SK-N-SH treated with all-trans-retinoic acid at 6 μM for 48 hours (cell line): Measurements from ENCODE around the gene ZMIZ1.

Source experiments
- ATAC-seq: fragments of 200-7000 bp; cut with Tn5 transposase; 3 replicates; pipeline ENCODE4 v1.9.1; 2020; ENCODE audit warnings: mild to moderate bottlenecking, moderate library complexity
- ARNTL ChIP-seq: fragments of 450-650 bp; formaldehyde crosslinking; IDR thresholded peaks from 2 replicates; pipeline ENCODE4 v1.5.0; 2020; ENCODE audit warnings: low read depth, mild to moderate bottlenecking, moderate library complexity, borderline replicate concordance
- BACH2 ChIP-seq: fragments of 250-450 bp; sonication (Bioruptor Pico); IDR thresholded peaks from 2 replicates; pipeline ENCODE4 v1.9.0; 2021; ENCODE audit warnings: mild to moderate bottlenecking, borderline replicate concordance
- CSDC2 ChIP-seq: fragments of 250-450 bp; sonication (Bioruptor Pico); IDR thresholded peaks from 2 replicates; pipeline ENCODE4 v1.5.0; 2020; ENCODE audit warnings: mild to moderate bottlenecking, moderate library complexity
- ESRRG ChIP-seq: fragments of 250-450 bp; sonication (Bioruptor Pico); IDR thresholded peaks from 2 replicates; pipeline ENCODE4 v1.6.1; 2021; ENCODE audit warnings: mild to moderate bottlenecking
- GLIS3 ChIP-seq: fragments of 250-450 bp; sonication (Bioruptor Pico); IDR thresholded peaks from 2 replicates; pipeline ENCODE4 v1.5.0; 2020; ENCODE audit warnings: mild to moderate bottlenecking, moderate library complexity
- ISL1 ChIP-seq: fragments of 250-450 bp; sonication (Bioruptor Pico); IDR thresholded peaks from 2 replicates; pipeline ENCODE4 v2.1.2; 2022; ENCODE audit warnings: mild to moderate bottlenecking, moderate library complexity
- OSR1 ChIP-seq: fragments of 250-450 bp; sonication (Bioruptor Pico); IDR thresholded peaks from 2 replicates; pipeline ENCODE4 v1.8.0; 2022; ENCODE audit warnings: moderate library complexity, mild to moderate bottlenecking, inconsistent platforms
- POU6F1 ChIP-seq: fragments of 250-450 bp; sonication (Bioruptor Pico); IDR thresholded peaks from 2 replicates; pipeline ENCODE4 v1.8.0; 2021; ENCODE audit warnings: low read depth, mild to moderate bottlenecking, moderate library complexity, borderline replicate concordance
- PPARA ChIP-seq: fragments of 250-450 bp; sonication (Bioruptor Pico); IDR thresholded peaks from 2 replicates; pipeline ENCODE4 v1.5.0; 2020; ENCODE audit warnings: mild to moderate bottlenecking, borderline replicate concordance
- TCF4 ChIP-seq: fragments of 250-450 bp; sonication (Bioruptor Pico); IDR thresholded peaks from 2 replicates; pipeline ENCODE4 v1.8.0; 2021; ENCODE audit warnings: mild to moderate bottlenecking, moderate library complexity, borderline replicate concordance
- TOX ChIP-seq: fragments of 250-450 bp; sonication (Bioruptor Pico); IDR thresholded peaks from 2 replicates; pipeline ENCODE4 v1.8.0; 2021; ENCODE audit warnings: mild to moderate bottlenecking, moderate library complexity, borderline replicate concordance
- ZC3H10 ChIP-seq: fragments of 250-450 bp; sonication (Bioruptor Pico); IDR thresholded peaks from 2 replicates; pipeline ENCODE4 v1.5.1; 2021; ENCODE audit warnings: mild to moderate bottlenecking, moderate library complexity
- ZFP3 ChIP-seq: fragments of 250-450 bp; sonication (Bioruptor Pico); IDR thresholded peaks from 2 replicates; pipeline ENCODE4 v1.5.0; 2020; ENCODE audit warnings: mild to moderate bottlenecking, moderate library complexity
- ZFP30 ChIP-seq: fragments of 450-650 bp; formaldehyde crosslinking; IDR thresholded peaks from 2 replicates; pipeline ENCODE4 v1.5.0; 2022; ENCODE audit warnings: mild to moderate bottlenecking, moderate library complexity
- ZNF565 ChIP-seq: fragments of 450-650 bp; formaldehyde crosslinking; conservative IDR thresholded peaks from 2 replicates; pipeline ENCODE4 v1.5.0; 2020; ENCODE audit warnings: low read depth, mild to moderate bottlenecking, moderate library complexity
- ZNF70 ChIP-seq: fragments of 450-650 bp; formaldehyde crosslinking; IDR thresholded peaks from 2 replicates; pipeline ENCODE4 v1.5.0; 2020; ENCODE audit warnings: mild to moderate bottlenecking, moderate library complexity
- TF ChIP-seq, protein P1 (sequence below): fragments of 250-450 bp; sonication (Bioruptor Pico); IDR thresholded peaks from 2 replicates; pipeline ENCODE4 v1.5.0; 2020; ENCODE audit warnings: mild to moderate bottlenecking, moderate library complexity
- TF ChIP-seq, protein P2 (sequence below): fragments of 250-450 bp; sonication (Bioruptor Pico); IDR thresholded peaks from 2 replicates; pipeline ENCODE4 v1.5.1; 2021; ENCODE audit warnings: mild to moderate bottlenecking, moderate library complexity
- TF ChIP-seq, protein P3 (sequence below): fragments of 250-450 bp; sonication (Bioruptor Pico); IDR thresholded peaks from 2 replicates; pipeline ENCODE4 v1.8.0; 2020; ENCODE audit warnings: mild to moderate bottlenecking, moderate library complexity, borderline replicate concordance
- TF ChIP-seq, protein P4 (sequence below): fragments of 250-450 bp; sonication (Bioruptor Pico); IDR thresholded peaks from 2 replicates; pipeline ENCODE4 v1.5.1; 2020; ENCODE audit warnings: low read depth, mild to moderate bottlenecking, moderate library complexity

ZMIZ1 gene

DNA sequence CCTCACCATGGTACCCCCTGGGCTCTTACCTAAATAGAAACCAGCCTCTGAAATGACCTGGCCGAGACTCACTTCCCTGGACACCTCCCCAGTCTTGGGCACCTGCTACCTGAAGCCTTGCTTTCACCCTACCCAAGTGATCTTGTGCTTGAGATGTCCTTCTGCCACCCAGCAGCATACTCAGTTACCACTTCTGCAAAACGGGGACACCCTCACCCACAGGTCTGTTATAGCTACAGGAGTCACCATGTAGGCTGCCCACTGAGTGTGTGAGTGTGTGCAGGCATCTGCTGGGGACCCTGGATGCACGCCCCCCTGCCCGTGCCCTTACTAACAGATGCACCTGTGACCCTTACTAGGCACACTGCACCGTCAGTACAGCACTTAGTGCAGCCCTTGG lies 183.7 kb downstream of the ZMIZ1 start:
- TF ChIP-seq ARNTL (CRISPR knock-in tag) (no peak), ZC3H10 (CRISPR knock-in tag) (no peak), TCF4 (CRISPR knock-in tag) (no peak), ISL1 (CRISPR knock-in tag) (no peak), BACH2 (CRISPR knock-in tag) (no peak), ZFP30 (no peak), GLIS3 (CRISPR knock-in tag) (no peak), ESRRG (CRISPR knock-in tag) (no peak), POU6F1 (CRISPR knock-in tag) (no peak), ZFP3 (CRISPR knock-in tag) (no peak), OSR1 (no peak), CSDC2 (CRISPR knock-in tag) (no peak), ZNF70 (CRISPR knock-in tag) (no peak), PPARA (CRISPR knock-in tag) (no peak)
- TF ChIP-seq, protein P1, sequence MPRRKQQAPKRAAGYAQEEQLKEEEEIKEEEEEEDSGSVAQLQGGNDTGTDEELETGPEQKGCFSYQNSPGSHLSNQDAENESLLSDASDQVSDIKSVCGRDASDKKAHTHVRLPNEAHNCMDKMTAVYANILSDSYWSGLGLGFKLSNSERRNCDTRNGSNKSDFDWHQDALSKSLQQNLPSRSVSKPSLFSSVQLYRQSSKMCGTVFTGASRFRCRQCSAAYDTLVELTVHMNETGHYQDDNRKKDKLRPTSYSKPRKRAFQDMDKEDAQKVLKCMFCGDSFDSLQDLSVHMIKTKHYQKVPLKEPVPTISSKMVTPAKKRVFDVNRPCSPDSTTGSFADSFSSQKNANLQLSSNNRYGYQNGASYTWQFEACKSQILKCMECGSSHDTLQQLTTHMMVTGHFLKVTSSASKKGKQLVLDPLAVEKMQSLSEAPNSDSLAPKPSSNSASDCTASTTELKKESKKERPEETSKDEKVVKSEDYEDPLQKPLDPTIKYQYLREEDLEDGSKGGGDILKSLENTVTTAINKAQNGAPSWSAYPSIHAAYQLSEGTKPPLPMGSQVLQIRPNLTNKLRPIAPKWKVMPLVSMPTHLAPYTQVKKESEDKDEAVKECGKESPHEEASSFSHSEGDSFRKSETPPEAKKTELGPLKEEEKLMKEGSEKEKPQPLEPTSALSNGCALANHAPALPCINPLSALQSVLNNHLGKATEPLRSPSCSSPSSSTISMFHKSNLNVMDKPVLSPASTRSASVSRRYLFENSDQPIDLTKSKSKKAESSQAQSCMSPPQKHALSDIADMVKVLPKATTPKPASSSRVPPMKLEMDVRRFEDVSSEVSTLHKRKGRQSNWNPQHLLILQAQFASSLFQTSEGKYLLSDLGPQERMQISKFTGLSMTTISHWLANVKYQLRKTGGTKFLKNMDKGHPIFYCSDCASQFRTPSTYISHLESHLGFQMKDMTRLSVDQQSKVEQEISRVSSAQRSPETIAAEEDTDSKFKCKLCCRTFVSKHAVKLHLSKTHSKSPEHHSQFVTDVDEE: no peak
- TF ChIP-seq, protein P2, sequence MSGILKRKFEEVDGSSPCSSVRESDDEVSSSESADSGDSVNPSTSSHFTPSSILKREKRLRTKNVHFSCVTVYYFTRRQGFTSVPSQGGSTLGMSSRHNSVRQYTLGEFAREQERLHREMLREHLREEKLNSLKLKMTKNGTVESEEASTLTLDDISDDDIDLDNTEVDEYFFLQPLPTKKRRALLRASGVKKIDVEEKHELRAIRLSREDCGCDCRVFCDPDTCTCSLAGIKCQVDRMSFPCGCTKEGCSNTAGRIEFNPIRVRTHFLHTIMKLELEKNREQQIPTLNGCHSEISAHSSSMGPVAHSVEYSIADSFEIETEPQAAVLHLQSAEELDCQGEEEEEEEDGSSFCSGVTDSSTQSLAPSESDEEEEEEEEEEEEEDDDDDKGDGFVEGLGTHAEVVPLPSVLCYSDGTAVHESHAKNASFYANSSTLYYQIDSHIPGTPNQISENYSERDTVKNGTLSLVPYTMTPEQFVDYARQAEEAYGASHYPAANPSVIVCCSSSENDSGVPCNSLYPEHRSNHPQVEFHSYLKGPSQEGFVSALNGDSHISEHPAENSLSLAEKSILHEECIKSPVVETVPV (CRISPR knock-in tag): no peak
- TF ChIP-seq, protein P3, sequence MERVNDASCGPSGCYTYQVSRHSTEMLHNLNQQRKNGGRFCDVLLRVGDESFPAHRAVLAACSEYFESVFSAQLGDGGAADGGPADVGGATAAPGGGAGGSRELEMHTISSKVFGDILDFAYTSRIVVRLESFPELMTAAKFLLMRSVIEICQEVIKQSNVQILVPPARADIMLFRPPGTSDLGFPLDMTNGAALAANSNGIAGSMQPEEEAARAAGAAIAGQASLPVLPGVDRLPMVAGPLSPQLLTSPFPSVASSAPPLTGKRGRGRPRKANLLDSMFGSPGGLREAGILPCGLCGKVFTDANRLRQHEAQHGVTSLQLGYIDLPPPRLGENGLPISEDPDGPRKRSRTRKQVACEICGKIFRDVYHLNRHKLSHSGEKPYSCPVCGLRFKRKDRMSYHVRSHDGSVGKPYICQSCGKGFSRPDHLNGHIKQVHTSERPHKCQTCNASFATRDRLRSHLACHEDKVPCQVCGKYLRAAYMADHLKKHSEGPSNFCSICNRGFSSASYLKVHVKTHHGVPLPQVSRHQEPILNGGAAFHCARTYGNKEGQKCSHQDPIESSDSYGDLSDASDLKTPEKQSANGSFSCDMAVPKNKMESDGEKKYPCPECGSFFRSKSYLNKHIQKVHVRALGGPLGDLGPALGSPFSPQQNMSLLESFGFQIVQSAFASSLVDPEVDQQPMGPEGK: no peak
- no peak for ATAC-seq

- ATAC-seq: no peak
- TF ChIP-seq PPARA (CRISPR knock-in tag) (no peak), TOX (CRISPR knock-in tag) (no peak), GLIS3 (CRISPR knock-in tag) (no peak), POU6F1 (CRISPR knock-in tag) (no peak), ISL1 (CRISPR knock-in tag) (no peak), ZC3H10 (CRISPR knock-in tag) (no peak), ZFP30 (no peak), ZNF565 (CRISPR knock-in tag) (no peak), OSR1 (no peak), ESRRG (CRISPR knock-in tag) (no peak), BACH2 (CRISPR knock-in tag) (no peak), ARNTL (CRISPR knock-in tag) (no peak)
- TF ChIP-seq, protein P3: no peak
- TF ChIP-seq, protein P1: no peak
- TF ChIP-seq, protein P2 (CRISPR knock-in tag): no peak
- TF ChIP-seq, protein P4, sequence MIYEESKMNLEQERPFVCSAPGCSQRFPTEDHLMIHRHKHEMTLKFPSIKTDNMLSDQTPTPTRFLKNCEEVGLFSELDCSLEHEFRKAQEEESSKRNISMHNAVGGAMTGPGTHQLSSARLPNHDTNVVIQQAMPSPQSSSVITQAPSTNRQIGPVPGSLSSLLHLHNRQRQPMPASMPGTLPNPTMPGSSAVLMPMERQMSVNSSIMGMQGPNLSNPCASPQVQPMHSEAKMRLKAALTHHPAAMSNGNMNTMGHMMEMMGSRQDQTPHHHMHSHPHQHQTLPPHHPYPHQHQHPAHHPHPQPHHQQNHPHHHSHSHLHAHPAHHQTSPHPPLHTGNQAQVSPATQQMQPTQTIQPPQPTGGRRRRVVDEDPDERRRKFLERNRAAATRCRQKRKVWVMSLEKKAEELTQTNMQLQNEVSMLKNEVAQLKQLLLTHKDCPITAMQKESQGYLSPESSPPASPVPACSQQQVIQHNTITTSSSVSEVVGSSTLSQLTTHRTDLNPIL: no peak
Observed at GRCh38 chr10:79252971-79253370, 184.2 kb downstream of the ZMIZ1 start.
